SH-SY5Y (cell line): ENCODE data around the gene TECR.
A peak's percentile ranks its signal among the peaks of the same experiment; 100 is the strongest.

Source experiments
- GATA2 ChIP-seq: IDR thresholded peaks from 2 replicates; pipeline ENCODE4 v1.6.1; 2011; ENCODE audit warnings: mild to moderate bottlenecking, low read depth, low read length
- GATA3 ChIP-seq: IDR thresholded peaks from 2 replicates; pipeline ENCODE4 v1.6.1; 2011; ENCODE audit warnings: low read depth, mild to moderate bottlenecking, low read length, moderate library complexity

TECR gene

GRCh38 chr19:14517446-14517839, 12.0 kb upstream of the TECR start:
- TF ChIP-seq GATA2 (no peak), GATA3 (no peak)

DNA sequence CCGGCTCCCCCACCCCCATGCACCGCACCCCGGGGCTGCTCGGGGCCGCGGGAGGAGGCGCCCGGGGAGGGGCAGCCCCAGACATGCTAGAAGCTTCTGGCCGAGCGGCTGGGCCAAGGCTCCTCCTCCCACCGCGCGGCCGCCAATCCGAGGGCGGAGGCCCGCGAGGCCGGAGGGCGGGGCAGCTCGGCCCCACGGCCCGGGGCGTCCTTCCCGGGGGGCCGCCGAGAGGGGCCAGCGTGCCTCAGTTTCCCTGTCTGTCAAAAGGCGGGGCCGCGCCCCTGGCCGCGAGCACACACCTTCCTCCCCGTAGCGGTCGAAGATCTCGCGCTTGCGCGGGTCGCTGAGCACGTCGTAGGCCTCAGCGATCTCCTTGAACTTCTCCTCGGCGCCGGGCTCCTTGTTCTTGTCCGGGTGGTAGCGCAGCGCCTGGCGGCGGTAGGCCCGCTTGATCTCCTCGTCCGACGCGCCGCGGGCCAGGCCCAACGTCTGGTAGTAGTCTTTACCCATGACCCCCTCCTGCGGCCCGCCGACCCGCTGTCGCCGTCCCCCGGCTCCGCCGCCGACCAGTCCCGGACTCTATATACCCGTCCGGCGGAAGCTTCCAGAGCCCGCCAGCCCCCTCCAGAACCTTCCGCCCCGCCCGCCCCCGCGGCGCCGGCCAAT, 11.4 kb upstream of the TECR start, which contains the start of gene DNAJB1:
Gene DNAJB1 (minus strand): TSS at position 558 of the 666 bp plus-strand sequence. CDS start 48 bp downstream, at position 510.
- TF ChIP-seq GATA2 = peak; percentile 10; the same call in 1 of the 2 replicates
- TF ChIP-seq GATA3 = no peak

DNA sequence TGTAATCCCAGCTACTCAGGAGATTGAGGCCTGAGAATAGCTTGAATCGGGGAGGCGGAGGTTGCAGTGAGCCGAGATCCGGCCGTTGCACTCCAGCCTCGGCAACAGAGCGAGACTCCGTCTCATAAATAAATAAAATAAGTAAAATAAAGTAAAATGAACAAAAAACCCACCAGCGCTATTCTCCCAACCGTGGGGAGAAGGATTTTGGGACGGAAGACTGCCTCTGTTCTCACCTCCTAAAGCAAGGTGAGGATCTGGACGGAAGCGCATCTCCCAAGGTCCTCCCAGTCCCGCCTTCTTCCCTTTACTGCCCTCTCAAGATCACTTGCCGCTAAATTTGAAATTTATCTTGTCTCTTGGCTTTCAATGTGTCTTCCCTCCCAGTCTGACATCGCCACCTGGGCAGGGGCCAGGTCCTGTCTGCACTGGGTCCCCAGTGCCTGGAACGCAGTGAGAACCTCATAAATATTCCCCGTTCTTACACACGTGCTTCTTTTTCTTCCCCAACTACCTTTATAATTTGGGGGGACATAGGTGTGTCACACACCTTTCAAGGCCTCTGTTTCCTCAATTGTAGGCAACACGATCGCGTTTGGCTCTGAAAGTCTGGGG, 10.0 kb upstream of the TECR start:
- TF ChIP-seq GATA2 (no peak), GATA3 (no peak)

DNA sequence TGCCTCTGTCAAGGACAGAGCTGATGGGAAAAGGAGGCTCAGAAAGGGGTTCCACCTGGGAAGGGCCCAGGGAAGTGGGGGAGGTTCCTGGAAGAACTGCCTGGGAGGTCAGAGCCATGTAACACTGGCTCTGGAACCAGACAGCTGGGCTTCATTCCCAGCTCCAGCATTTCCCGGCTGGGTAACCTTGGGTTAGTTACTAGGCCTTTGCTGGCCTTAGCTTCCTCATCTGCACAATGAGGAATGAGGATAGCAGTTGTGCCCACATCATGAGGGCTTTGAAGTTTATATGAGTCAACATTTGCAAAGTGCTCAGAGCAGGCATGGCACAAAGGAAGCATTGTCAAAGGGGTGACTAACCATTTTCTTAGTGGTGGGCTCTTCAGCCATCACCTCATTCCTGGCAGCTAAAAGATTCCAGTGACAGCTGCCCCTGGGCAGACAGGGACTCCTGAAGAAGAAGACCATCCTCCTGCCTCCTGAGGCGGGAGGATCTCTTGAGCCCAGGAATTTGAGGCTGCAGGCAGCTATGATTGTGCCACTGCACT, 9.5 kb upstream of the TECR start:
- no peak for TF ChIP-seq GATA2
- no peak for TF ChIP-seq GATA3

DNA sequence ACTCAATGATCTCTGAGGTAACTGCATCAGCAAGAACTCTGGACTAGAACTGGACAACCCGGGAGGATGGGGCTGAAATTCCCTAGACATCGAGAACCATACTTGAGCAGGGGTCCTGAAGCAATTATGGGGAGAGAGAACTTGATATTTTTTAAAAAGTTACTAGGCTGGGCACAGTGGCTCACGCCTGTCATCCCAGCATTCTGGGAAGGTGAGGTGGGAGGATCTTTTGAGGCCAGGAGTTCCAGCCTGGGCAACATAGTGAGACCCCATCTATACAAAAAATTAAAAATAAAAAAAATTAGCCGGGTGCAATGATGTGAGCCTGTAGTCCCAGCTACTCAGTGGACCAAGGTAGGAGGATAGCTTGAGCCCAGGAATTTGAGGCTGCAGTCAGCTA, 8.9 kb upstream of the TECR start:
- TF ChIP-seq GATA2 = no peak
- no peak for TF ChIP-seq GATA3

- no peak for TF ChIP-seq GATA3
- no peak for TF ChIP-seq GATA2
Observed at GRCh38 chr19:14525729-14526128, 3.7 kb upstream of the TECR start.

DNA sequence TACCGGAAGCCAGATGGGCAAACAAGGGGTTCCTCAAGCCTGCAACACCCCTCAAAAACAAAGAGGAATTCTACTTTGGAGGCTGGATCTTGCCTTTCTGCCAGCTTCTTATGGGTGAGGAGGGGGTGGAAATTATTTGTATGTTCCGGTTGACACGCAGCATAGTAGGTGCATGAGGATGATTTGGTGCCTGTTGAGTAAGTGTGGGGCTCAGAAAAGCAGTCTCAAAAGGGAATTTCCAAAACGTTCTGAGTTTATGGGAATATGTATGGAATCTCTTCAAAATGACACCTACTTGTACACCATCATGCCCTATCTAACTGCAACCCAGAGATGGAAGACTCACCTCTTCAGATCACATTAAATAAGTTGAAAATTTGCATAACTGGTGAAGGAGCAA, 3.0 kb upstream of the TECR start:
- TF ChIP-seq GATA2 (no peak), GATA3 (no peak)

DNA sequence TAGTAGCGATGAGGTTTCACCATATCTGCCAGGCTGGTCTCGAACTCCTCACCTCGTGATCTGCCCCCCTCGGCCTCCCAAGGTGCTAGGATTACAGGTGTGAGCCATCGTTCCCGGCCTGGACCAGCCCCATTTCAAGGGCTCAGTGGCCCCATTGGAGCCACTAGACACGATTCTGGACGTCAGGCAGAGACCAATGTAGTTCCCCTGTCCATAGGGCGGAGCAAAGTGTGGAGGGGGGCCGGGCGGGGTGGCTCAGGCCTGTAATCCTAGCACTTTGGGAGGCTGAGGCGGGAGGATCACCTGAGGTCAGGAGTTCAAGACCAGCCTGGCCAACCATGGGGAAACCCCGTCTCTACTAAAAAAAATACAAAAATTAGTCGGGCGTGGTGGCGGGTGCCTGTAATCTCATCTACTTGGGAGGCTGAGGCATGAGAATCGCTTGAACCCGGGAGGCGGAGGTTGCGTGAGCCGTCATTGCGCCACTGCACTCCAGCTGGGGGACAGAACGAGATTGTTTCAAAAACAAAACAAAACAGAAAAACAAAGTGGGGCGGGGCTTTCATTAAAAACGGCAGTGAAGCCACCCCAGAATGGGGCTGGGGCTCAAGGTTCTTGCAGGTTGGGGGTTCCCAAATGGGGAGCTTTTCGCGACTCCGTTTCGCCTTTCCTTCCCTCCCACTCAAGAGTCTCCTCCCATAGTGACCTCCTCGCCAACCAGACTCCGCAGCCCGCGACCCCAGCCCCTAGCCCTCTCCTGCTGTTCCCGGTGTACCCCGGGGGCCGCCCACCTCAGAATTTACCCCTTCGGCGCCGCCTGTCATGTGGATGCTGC, 758 bp upstream of the TECR start:
- TF ChIP-seq GATA3 = no peak
- TF ChIP-seq GATA2 = no peak

GRCh38 chr19:14530005-14530348, 583 bp downstream of the TECR start:
- TF ChIP-seq GATA2 (peak; percentile 39; the same call in 1 of the 2 replicates), GATA3 (no peak)

- no peak for TF ChIP-seq GATA2
- no peak for TF ChIP-seq GATA3
Observed at GRCh38 chr19:14530506-14530905, 1.1 kb downstream of the TECR start.

DNA sequence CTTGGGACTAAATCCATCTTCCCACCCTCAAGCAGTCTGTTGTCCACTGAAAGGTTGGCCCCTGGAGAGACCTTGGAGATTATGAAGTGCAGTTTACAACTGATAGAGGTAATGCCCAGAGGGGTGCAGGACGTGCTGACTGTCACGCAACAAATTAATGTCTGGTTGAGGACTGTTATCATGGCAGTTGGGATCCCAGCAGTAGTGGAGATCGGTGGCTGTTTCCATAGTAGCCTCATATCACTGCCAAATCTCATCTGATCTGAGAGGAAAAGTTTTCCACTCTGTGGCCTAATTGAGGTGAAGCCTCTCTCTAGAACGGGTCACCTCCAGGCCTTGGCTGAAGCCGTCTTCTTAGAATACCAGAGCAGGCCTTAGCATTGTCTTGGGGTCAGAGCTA, 4.1 kb downstream of the TECR start:
- TF ChIP-seq GATA3 (peak; percentile 61; the same call in 1 of the 2 replicates), GATA2 (peak; percentile 92)

DNA sequence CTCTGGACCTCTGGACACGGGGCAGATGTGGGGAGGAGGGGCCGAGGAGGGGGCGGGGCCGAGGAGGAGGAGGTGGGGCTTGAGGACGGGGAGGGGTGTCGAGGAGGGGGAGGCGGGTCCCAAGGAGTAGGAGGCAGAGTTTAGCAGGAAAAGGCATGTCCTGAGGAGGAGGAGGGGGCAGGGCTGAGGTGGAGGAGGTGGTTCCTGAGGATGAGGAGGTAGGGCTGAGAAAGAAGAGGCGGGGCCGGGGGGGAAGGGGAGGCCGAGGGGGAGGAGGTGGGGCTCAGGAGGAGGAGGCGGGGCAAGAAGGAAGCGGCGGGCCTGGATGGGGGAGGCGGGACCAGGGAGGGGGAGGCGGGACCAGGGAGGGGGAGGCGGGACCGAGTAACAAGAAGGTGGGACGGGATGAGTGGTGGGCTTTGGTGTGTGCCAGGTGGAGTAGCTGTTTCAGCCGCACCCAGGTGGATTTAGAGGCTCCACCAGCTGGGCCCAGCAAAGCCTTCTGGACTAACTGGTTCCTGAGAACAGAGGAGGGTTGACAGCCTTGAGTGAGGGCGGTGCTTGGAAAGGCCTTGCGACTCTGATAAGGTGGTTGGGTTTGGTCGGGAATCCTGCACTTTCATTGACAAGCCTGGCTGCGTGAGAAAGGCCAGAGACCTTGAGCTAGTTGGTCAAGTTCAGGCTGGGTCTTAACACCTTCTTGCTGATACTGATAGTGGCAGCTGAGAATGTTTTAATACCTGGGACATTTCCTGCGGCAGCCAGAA, 7.7 kb downstream of the TECR start:
- no peak for TF ChIP-seq GATA3
- TF ChIP-seq GATA2 = no peak

DNA sequence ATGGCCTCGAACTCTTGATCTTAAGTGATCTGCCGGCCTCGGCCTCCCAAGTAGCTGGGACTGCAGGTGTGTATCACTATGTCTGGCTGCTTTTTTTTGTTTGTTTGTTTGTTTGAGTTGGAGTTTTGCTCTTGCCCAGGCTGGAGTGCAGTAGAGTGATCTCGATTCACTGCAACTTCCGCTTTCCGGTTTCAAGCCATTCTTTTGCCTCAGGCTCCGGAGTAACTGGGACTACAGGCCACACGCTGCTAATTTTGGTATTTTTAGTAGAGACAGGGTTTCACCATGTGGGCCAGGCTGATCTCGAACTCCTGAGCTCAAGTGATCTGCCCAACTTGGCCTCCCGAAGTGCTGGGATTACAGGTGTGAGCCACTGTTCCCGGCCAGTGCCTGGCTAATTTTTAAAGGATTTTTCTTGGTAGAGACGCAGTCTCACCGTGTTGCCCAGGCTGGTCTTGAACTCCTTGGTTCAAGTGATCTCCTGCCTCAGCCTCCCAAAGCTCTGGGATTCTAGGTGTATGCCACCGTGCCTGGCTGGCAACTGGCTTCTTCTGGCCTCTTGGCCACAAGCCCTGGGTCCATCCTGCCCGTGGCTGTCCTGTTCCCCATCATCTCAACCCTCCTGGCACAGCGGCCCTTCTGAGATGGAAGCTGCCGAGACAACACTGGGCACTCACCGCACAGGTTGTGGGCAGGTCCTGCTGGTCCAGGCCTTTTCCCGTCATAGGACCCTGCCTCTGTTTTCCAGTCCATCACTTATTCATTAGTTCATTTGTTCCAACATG, 11.5 kb downstream of the TECR start:
- no peak for TF ChIP-seq GATA3
- TF ChIP-seq GATA2 = no peak
